Keratinocyte (primary cell): Measurements from ENCODE around the gene PARD3.

Source experiments
- EZH2 ChIP-seq: IDR thresholded peaks from one replicate; pipeline ENCODE4 v1.6.1; 2012; ENCODE audit warnings: inconsistent platforms, mild to moderate bottlenecking, low read length, moderate library complexity
- TF ChIP-seq, protein P1 (sequence below), 3 experiments: IDR thresholded peaks in 1 of 3; conservative IDR thresholded peaks in 1 of 3; optimal IDR thresholded peaks in 1 of 3; 2 replicates in 2 of 3; 3 replicates in 1 of 3; pipeline versions ENCODE3 to v1.5.1; 2011; ENCODE audit warnings: low read length in 3 of 3, mild to moderate bottlenecking in 3 of 3, moderate library complexity in 2 of 3, control low read depth in 1 of 3, inconsistent platforms in 1 of 3; ENCODE audit not compliant: insufficient read depth in 2 of 3; ENCODE audit errors: extremely low read depth in 1 of 3

DNA sequence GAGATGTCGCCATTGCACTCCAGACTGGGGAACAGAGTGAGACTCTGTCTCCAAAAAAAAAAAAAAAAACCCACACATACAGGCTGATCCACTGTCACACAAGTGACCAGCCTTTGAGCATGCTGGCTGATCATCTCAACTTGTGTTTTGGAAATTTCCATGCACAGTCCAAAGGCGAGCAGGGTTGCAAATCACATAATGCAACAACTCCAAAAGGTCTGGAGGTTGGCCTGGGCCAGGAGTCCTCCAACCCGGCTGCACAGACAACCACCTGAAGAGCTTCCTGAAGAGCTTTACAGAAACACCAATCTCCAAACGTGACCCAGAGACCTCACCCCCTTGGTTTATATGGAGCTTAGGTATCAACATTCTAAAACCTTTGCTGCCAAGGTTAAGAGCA lies 16.4 kb downstream of the PARD3 start:
- TF ChIP-seq, protein P1, sequence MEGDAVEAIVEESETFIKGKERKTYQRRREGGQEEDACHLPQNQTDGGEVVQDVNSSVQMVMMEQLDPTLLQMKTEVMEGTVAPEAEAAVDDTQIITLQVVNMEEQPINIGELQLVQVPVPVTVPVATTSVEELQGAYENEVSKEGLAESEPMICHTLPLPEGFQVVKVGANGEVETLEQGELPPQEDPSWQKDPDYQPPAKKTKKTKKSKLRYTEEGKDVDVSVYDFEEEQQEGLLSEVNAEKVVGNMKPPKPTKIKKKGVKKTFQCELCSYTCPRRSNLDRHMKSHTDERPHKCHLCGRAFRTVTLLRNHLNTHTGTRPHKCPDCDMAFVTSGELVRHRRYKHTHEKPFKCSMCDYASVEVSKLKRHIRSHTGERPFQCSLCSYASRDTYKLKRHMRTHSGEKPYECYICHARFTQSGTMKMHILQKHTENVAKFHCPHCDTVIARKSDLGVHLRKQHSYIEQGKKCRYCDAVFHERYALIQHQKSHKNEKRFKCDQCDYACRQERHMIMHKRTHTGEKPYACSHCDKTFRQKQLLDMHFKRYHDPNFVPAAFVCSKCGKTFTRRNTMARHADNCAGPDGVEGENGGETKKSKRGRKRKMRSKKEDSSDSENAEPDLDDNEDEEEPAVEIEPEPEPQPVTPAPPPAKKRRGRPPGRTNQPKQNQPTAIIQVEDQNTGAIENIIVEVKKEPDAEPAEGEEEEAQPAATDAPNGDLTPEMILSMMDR (optimal IDR thresholded peaks at IDR 0.05 in 1 of 3, IDR thresholded peaks at IDR 0.05 in 1 of 3, conservative IDR thresholded peaks at IDR 0.05 in 1 of 3; ENCODE audit: extremely low read depth in 1 of 3, insufficient read depth in 2 of 3, low read length in 3 of 3) = no peak
- no peak for TF ChIP-seq EZH2
